GM23248 (cell line): ENCODE data around the gene KLF2.

ENCODE experiments used
- EZH2 ChIP-seq: fragments of 200-600 bp; sonication (generic); IDR thresholded peaks from 2 replicates; pipeline ENCODE4 v1.6.1; 2018; ENCODE audit warnings: antibody characterized with exemption, mild to moderate bottlenecking; ENCODE audit not compliant: insufficient read depth, poor library complexity, severe bottlenecking
- EZH2phosphoT487 ChIP-seq: fragments of 200-600 bp; sonication (generic); IDR thresholded peaks from 2 replicates; pipeline ENCODE4 v1.6.1; 2018; ENCODE audit warnings: antibody characterized with exemption, moderate library complexity, mild to moderate bottlenecking, low read depth; ENCODE audit not compliant: insufficient read depth

- TF ChIP-seq EZH2phosphoT487: no peak
- no peak for TF ChIP-seq EZH2
Observed at GRCh38 chr19:16320987-16321386, 3.6 kb upstream of the KLF2 start.
